Liver (tissue), 3 donors: ENCODE results near the gene HHAT.

ENCODE experiments used
- ATF3 ChIP-seq: IDR thresholded peaks from 2 replicates; pipeline ENCODE4 v1.6.1; 2016; ENCODE audit warnings: antibody characterized with exemption
- CTCF ChIP-seq: fragments of 150-350 bp; IDR thresholded peaks from 2 replicates; pipeline ENCODE4 v1.5.1; 2017; ENCODE audit warnings: improper control_type of control experiment, low read depth, low read length; ENCODE audit not compliant: missing input control
- GABPA ChIP-seq, 2 donors: IDR thresholded peaks in 1 of 2; conservative IDR thresholded peaks in 1 of 2; 2 replicates each; pipeline ENCODE4 v1.6.1; 2016; ENCODE audit warnings: antibody characterized with exemption in 2 of 2, mild to moderate bottlenecking in 1 of 2, moderate library complexity in 1 of 2
- HNF4G ChIP-seq: IDR thresholded peaks from 2 replicates; pipeline ENCODE4 v1.6.1; 2016; ENCODE audit warnings: antibody characterized with exemption
- JUND ChIP-seq, 2 donors: IDR thresholded peaks; 2 replicates each; pipeline ENCODE4 v1.6.1; 2016; ENCODE audit warnings: antibody characterized with exemption in 2 of 2
- MAX ChIP-seq: IDR thresholded peaks from 2 replicates; pipeline ENCODE4 v1.6.1; 2016; ENCODE audit warnings: antibody characterized with exemption
- RAD21 ChIP-seq, 2 donors: IDR thresholded peaks; 2 replicates each; pipeline ENCODE4 v1.6.1; 2016; ENCODE audit warnings: antibody characterized with exemption in 2 of 2, mild to moderate bottlenecking in 2 of 2
- RXRA ChIP-seq, 2 donors: IDR thresholded peaks; 2 replicates each; pipeline ENCODE4 v1.6.1; 2017 to 2018; ENCODE audit warnings: antibody characterized with exemption in 2 of 2, mild to moderate bottlenecking in 1 of 2
- SP1 ChIP-seq: IDR thresholded peaks from 2 replicates; pipeline ENCODE4 v1.6.1; 2018; ENCODE audit warnings: antibody characterized with exemption, mild to moderate bottlenecking
- YY1 ChIP-seq: IDR thresholded peaks from 2 replicates; pipeline ENCODE4 v1.6.1; 2016; ENCODE audit warnings: antibody characterized with exemption, mild to moderate bottlenecking
- TF ChIP-seq, protein P1 (sequence below): IDR thresholded peaks from 2 replicates; pipeline ENCODE4 v1.6.1; 2016; ENCODE audit warnings: antibody characterized with exemption, mild to moderate bottlenecking
- TF ChIP-seq, protein P2 (sequence below): IDR thresholded peaks from 2 replicates; pipeline ENCODE4 v1.6.1; 2016; ENCODE audit warnings: antibody characterized with exemption
- donor health status: healthy.
- donor health status: healthy.

DNA sequence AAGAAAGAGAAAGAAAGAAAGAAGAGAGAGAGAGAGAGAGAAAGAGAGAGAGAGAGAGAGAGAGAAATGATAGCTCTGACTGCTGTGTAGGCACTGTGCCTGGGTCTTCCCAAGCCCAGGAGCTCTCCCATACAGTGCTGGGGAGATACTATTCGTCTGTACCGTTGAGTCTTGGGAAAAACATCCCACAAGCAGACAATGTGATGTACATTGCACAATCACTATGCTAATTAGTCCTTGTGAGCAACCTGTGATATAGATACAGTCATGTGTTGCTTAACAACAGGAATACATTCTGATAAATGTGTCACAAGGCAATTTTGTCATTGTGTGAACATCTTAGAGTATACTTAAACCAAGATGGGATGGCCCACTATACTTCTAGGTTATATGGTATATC is 381.0 kb downstream of the HHAT start:
- TF ChIP-seq MAX (no peak), CTCF (no peak), YY1 (no peak), RAD21 (IDR thresholded peaks at IDR 0.05) (no peak), GABPA (IDR thresholded peaks at IDR 0.05 in 1 of 2, conservative IDR thresholded peaks at IDR 0.05 in 1 of 2) (no peak), SP1 (no peak), HNF4G (no peak), RXRA (IDR thresholded peaks at IDR 0.05) (no peak), JUND (IDR thresholded peaks at IDR 0.05) (no peak), ATF3 (no peak)
- TF ChIP-seq, protein P1, sequence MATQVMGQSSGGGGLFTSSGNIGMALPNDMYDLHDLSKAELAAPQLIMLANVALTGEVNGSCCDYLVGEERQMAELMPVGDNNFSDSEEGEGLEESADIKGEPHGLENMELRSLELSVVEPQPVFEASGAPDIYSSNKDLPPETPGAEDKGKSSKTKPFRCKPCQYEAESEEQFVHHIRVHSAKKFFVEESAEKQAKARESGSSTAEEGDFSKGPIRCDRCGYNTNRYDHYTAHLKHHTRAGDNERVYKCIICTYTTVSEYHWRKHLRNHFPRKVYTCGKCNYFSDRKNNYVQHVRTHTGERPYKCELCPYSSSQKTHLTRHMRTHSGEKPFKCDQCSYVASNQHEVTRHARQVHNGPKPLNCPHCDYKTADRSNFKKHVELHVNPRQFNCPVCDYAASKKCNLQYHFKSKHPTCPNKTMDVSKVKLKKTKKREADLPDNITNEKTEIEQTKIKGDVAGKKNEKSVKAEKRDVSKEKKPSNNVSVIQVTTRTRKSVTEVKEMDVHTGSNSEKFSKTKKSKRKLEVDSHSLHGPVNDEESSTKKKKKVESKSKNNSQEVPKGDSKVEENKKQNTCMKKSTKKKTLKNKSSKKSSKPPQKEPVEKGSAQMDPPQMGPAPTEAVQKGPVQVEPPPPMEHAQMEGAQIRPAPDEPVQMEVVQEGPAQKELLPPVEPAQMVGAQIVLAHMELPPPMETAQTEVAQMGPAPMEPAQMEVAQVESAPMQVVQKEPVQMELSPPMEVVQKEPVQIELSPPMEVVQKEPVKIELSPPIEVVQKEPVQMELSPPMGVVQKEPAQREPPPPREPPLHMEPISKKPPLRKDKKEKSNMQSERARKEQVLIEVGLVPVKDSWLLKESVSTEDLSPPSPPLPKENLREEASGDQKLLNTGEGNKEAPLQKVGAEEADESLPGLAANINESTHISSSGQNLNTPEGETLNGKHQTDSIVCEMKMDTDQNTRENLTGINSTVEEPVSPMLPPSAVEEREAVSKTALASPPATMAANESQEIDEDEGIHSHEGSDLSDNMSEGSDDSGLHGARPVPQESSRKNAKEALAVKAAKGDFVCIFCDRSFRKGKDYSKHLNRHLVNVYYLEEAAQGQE: no peak
- TF ChIP-seq, protein P2, sequence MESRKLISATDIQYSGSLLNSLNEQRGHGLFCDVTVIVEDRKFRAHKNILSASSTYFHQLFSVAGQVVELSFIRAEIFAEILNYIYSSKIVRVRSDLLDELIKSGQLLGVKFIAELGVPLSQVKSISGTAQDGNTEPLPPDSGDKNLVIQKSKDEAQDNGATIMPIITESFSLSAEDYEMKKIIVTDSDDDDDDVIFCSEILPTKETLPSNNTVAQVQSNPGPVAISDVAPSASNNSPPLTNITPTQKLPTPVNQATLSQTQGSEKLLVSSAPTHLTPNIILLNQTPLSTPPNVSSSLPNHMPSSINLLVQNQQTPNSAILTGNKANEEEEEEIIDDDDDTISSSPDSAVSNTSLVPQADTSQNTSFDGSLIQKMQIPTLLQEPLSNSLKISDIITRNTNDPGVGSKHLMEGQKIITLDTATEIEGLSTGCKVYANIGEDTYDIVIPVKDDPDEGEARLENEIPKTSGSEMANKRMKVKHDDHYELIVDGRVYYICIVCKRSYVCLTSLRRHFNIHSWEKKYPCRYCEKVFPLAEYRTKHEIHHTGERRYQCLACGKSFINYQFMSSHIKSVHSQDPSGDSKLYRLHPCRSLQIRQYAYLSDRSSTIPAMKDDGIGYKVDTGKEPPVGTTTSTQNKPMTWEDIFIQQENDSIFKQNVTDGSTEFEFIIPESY: no peak
